ENCODE measurements around the gene PCDHB10. TPM values are rescaled to one million over a fixed set of nuclear protein-coding genes. Genes with fewer than 3 reads are reported as not detected.
"Not testable (repeated sequence)": the region's sequence is repeated elsewhere in the genome, so short reads cannot be mapped to it uniquely, and the experiment has no call there.

The PCDHB10 gene
- polyA plus RNA-seq, 6 donors from 2014 or later: not detected

DNA sequence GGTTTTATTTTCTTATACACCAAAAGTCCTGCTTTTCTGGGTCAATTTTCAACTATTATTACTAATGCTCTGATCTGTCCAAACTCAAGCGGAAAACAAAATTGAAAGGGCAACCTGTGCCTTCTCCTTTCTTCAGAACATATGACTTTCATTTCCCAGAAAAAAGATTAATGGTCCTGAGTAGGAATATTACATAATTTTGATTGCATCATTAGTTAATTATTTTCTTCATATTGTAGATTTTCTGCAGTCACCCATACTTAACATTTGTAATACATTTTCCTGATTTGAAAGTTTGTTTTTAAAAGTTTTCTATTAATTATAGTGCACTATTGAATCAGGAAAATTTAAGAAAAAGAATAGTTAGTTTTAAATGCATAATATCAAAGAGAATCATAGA, 16.2 kb upstream of the PCDHB10 start:
- ATAC-seq (ENCODE audit: low read depth in 2 of 2) (no peak), DNase-seq (no peak)
- H3K9me3 Mint-ChIP-seq: peaks cover 0 to 36% (median 17%) of the 10 kb centered on the region in 7 donors
- no peak overlapping the region for H3K27ac Mint-ChIP-seq
- peaks cover 9 to 29% (median 14%) of the 10 kb centered on the region in 3 donors for H3K27me3 Mint-ChIP-seq
- peaks cover 0 to 8% (median 4%) of the 10 kb centered on the region in 3 donors for H3K4me1 Mint-ChIP-seq
- H3K36me3 Mint-ChIP-seq: peaks cover 0 to 5% of the 10 kb centered on the region in 2 donors
- no peak overlapping the region for H3K4me3 Mint-ChIP-seq

DNA sequence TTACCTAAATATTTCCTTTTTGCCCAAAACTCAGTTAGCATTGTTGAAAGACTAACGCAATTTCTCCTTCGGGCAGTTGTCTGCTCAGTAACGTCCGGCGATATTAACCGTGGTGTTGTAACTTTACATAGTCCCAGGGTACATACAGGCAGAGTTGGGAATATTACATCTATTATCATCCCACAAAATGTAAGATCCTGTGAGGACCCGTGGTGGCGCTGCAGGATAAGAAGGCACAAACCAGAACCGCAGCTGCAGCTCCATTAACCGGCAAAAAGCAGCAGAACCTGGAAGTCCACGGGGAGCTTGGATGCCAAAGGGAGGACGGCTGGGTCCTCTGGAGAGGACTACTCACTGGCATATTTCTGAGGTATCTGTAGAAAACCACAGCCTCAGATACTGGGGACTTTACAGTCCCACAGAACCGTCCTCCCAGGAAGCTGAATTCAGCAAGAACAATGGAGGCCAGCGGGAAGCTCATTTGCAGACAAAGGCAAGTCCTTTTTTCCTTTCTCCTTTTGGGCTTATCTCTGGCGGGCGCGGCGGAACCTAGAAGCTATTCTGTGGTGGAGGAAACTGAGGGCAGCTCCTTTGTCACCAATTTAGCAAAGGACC, 14.5 kb upstream of the PCDHB10 start, which contains the start of gene PCDHB8:
TSS of gene PCDHB8 (plus strand) at position 214 of the 615 bp plus-strand sequence. CDS start at position 459, 245 bp downstream.
- not testable (repeated sequence) for ATAC-seq (ENCODE audit: low read depth in 2 of 2)
- H3K36me3 Mint-ChIP-seq: peaks cover 7 to 13% of the 10 kb centered on the region in 2 donors

DNA sequence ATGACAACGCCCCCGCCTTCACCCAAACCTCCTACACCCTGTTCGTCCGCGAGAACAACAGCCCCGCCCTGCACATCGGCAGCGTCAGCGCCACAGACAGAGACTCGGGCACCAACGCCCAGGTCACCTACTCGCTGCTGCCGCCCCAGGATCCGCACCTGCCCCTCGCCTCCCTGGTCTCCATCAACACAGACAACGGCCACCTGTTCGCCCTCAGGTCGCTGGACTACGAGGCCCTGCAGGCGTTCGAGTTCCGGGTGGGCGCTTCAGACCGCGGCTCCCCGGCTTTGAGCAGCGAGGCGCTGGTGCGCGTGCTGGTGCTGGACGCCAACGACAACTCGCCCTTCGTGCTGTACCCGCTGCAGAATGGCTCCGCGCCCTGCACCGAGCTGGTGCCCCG, 12.8 kb upstream of the PCDHB10 start:
- DNase-seq; H3K4me1 Mint-ChIP-seq; ATAC-seq (ENCODE audit: low read depth in 2 of 2); H3K27ac Mint-ChIP-seq; H3K4me3 Mint-ChIP-seq: not testable (repeated sequence)
- Mint-ChIP-seq H3K27me3 (peaks cover 18 to 32% (median 25%) of the 10 kb centered on the region in 3 donors), H3K36me3 (peaks cover 8 to 17% of the 10 kb centered on the region in 2 donors), H3K9me3 (peaks cover 5 to 38% (median 22%) of the 10 kb centered on the region in 7 donors)

More for the DNA sequence above, 14.5 kb upstream of the PCDHB10 start, which contains the start of gene PCDHB8:
- DNase-seq, H3K4me1 Mint-ChIP-seq, H3K27ac Mint-ChIP-seq, H3K4me3 Mint-ChIP-seq: not testable (repeated sequence)
- peaks cover 1 to 42% (median 20%) of the 10 kb centered on the region in 7 donors for H3K9me3 Mint-ChIP-seq
- peaks cover 13 to 37% (median 17%) of the 10 kb centered on the region in 3 donors for H3K27me3 Mint-ChIP-seq

DNA sequence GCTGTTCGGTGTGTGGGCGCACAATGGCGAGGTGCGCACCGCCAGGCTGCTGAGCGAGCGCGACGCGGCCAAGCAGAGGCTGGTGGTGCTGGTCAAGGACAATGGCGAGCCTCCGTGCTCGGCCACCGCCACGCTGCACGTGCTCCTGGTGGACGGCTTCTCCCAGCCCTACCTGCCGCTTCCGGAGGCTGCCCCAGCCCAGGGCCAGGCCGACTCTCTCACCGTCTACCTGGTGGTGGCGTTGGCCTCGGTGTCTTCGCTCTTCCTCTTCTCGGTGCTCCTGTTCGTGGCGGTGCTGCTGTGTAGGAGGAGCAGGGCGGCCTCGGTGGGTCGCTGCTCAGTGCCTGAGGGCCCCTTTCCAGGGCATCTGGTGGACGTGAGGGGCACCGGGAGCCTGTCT, 12.3 kb upstream of the PCDHB10 start:
- not testable (repeated sequence) for H3K4me1 Mint-ChIP-seq; H3K4me3 Mint-ChIP-seq; DNase-seq; ATAC-seq (ENCODE audit: low read depth in 2 of 2)
- peak overlapping the region in 1 of 6 donors; percentile 89 for H3K27ac Mint-ChIP-seq
- H3K36me3 Mint-ChIP-seq: peaks cover 11 to 17% of the 10 kb centered on the region in 2 donors
- peaks cover 5 to 41% (median 25%) of the 10 kb centered on the region in 7 donors for H3K9me3 Mint-ChIP-seq
- peaks cover 16 to 37% (median 30%) of the 10 kb centered on the region in 3 donors for H3K27me3 Mint-ChIP-seq

DNA sequence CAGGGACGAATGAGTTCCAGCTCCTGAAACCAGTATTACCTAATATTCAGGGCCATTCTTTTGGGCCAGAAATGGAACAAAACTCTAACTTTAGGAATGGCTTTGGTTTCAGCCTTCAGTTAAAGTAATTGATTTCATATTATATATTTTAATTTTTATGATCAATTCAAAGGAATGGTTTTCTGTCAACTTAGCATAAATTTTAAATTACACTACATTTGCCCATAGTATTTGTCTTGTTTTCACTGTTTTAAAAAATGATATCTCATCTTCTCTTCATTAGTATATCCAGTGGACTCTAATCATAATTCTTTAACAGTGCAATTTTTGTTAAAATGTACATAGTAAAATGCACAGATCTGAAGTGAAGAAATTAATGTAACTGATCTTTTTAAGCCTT, 11.8 kb upstream of the PCDHB10 start:
- Mint-ChIP-seq H3K4me3 (no peak overlapping the region), H3K27ac (peak overlapping the region in 1 of 6 donors; percentile 89), H3K36me3 (peaks cover 14 to 17% of the 10 kb centered on the region in 2 donors), H3K4me1 (peaks cover 0 to 4% (median 0%) of the 10 kb centered on the region in 3 donors), H3K27me3 (peaks cover 12 to 40% (median 33%) of the 10 kb centered on the region in 3 donors), H3K9me3 (peaks cover 5 to 42% (median 26%) of the 10 kb centered on the region in 7 donors)
- no peak for ATAC-seq (ENCODE audit: low read depth in 2 of 2)
- DNase-seq: no peak

DNA sequence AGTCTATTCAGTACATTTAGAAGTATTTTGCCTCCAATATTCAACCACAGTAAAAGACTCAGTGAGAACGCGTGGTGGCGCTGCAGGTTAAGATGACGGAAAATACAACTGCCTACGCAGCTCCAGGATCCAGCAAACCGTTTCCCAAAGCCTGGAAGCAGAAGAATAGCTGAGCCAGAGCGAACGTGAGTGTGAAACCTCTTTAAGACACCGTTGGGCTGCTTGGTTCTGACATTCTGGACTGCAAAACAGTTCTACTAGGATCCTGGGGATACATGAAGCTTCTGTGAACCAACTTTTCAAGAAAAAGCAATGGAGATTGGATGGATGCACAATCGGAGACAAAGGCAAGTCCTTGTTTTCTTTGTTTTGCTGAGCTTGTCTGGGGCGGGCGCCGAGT, 9.9 kb upstream of the PCDHB10 start, which contains the start of gene PCDHB16:
TSS of gene PCDHB16 (plus strand) at position 140 of the 400 bp plus-strand sequence. CDS start at position 313, 173 bp downstream.
- peaks cover 27 to 56% (median 44%) of the 10 kb centered on the region in 3 donors for H3K27me3 Mint-ChIP-seq

DNA sequence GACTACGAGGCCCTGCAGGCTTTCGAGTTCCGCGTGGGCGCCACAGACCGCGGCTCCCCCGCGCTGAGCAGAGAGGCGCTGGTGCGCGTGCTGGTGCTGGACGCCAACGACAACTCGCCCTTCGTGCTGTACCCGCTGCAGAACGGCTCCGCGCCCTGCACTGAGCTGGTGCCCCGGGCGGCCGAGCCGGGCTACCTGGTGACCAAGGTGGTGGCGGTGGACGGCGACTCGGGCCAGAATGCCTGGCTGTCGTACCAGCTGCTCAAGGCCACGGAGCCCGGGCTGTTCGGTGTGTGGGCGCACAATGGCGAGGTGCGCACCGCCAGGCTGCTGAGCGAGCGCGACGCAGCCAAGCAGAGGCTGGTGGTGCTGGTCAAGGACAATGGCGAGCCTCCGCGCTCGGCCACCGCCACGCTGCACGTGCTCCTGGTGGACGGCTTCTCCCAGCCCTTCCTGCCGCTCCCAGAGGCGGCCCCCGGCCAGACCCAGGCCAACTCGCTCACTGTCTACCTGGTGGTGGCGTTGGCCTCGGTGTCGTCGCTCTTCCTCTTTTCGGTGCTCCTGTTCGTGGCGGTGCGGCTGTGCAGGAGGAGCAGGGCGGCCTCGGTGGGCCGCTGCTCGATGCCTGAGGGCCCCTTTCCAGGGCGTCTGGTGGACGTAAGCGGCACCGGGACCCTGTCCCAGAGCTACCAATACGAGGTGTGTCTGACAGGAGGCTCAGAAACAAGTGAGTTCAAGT, 7.9 kb upstream of the PCDHB10 start:
- ATAC-seq (ENCODE audit: low read depth in 2 of 2); H3K4me1 Mint-ChIP-seq; DNase-seq: not testable (repeated sequence)
- Mint-ChIP-seq H3K36me3 (peaks cover 26 to 36% of the 10 kb centered on the region in 2 donors), H3K27ac (peak overlapping the region in 1 of 6 donors; percentile 73), H3K27me3 (peaks cover 32 to 71% (median 57%) of the 10 kb centered on the region in 3 donors), H3K4me3 (peak overlapping the region in 2 of 8 donors; percentile 17 to 30), H3K9me3 (peaks cover 10 to 68% (median 44%) of the 10 kb centered on the region in 7 donors)

More for the DNA sequence above, 9.9 kb upstream of the PCDHB10 start, which contains the start of gene PCDHB16:
- ATAC-seq (ENCODE audit: low read depth in 2 of 2) (no peak), DNase-seq (no peak)
- Mint-ChIP-seq H3K9me3 (peaks cover 8 to 54% (median 35%) of the 10 kb centered on the region in 7 donors), H3K4me3 (no peak within 1 kb of the TSS), H3K36me3 (peaks cover 22 to 28% of the 10 kb centered on the region in 2 donors), H3K27ac (peak within 1 kb of the TSS in 1 of 6 donors; percentile 15), H3K4me1 (peaks cover 5 to 8% (median 5%) of the 10 kb centered on the region in 3 donors)

DNA sequence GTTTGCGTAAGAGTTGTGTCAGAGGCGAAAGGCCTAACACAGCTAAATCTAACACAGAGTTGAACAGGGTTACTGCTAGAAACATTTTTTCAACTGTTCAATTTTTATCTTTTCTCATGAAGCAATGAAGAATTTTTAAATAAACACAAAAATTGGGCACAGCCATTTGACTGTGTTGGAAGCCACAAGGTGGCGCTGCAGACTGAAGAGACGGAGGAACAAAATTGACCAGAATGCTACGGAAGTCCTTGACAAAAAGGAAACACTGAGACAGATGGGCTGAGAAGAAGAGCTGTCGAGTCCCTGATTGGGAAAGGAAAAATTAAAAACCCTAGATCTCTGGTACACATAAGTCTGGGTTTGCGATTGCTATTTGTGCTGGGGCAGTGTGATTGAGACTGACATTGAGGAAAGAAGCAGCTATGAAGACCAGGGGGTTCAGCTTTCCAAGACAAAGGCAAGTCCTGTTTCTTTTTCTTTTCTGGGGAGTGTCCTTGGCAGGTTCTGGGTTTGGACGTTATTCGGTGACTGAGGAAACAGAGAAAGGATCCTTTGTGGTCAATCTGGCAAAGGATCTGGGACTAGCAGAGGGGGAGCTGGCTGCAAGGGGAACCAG, 5.1 kb upstream of the PCDHB10 start, which contains the start of gene PCDHB9:
TSS of gene PCDHB9 (plus strand) at position 265 of the 616 bp plus-strand sequence. CDS start at position 423, 158 bp downstream.
- H3K4me3 Mint-ChIP-seq: peak within 1 kb of the TSS in 5 of 8 donors; percentile 10 to 50 (median 42)
- peaks cover 5 to 9% (median 5%) of the 10 kb centered on the region in 3 donors for H3K4me1 Mint-ChIP-seq
- ATAC-seq (ENCODE audit: low read depth in 2 of 2) (no peak), DNase-seq (peak; percentile 6)
- H3K9me3 Mint-ChIP-seq: peaks cover 8 to 75% (median 46%) of the 10 kb centered on the region in 7 donors
- H3K27ac Mint-ChIP-seq: peak within 1 kb of the TSS in 1 of 6 donors; percentile 2
- peaks cover 42 to 78% (median 57%) of the 10 kb centered on the region in 3 donors for H3K27me3 Mint-ChIP-seq
- peaks cover 26 to 43% of the 10 kb centered on the region in 2 donors for H3K36me3 Mint-ChIP-seq

DNA sequence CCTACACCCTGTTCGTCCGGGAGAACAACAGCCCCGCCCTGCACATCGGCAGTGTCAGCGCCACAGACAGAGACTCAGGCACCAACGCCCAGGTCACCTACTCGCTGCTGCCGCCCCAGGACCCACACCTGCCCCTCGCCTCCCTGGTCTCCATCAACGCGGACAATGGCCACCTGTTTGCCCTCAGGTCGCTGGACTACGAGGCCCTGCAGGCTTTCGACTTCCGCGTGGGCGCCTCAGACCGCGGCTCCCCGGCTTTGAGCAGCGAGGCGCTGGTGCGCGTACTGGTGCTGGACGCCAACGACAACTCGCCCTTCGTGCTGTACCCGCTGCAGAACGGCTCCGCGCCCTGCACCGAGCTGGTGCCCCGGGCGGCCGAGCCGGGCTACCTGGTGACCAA, 3.5 kb upstream of the PCDHB10 start:
- H3K9me3 Mint-ChIP-seq: peaks cover 7 to 74% (median 46%) of the 10 kb centered on the region in 7 donors
- ATAC-seq (ENCODE audit: low read depth in 2 of 2); DNase-seq; H3K4me1 Mint-ChIP-seq; H3K4me3 Mint-ChIP-seq; H3K27ac Mint-ChIP-seq: not testable (repeated sequence)
- peaks cover 18 to 43% of the 10 kb centered on the region in 2 donors for H3K36me3 Mint-ChIP-seq
- peaks cover 35 to 78% (median 46%) of the 10 kb centered on the region in 3 donors for H3K27me3 Mint-ChIP-seq

DNA sequence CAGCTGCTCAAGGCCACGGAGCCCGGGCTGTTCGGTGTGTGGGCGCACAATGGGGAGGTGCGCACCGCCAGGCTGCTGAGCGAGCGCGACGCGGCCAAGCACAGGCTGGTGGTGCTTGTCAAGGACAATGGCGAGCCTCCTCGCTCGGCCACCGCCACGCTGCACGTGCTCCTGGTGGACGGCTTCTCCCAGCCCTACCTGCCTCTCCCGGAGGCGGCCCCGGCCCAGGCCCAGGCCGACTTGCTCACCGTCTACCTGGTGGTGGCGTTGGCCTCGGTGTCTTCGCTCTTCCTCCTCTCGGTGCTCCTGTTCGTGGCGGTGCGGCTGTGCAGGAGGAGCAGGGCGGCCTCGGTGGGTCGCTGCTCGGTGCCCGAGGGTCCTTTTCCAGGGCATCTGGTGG, 3.0 kb upstream of the PCDHB10 start:
- not testable (repeated sequence) for DNase-seq; ATAC-seq (ENCODE audit: low read depth in 2 of 2); H3K4me3 Mint-ChIP-seq; H3K4me1 Mint-ChIP-seq
- Mint-ChIP-seq H3K9me3 (peaks cover 7 to 74% (median 46%) of the 10 kb centered on the region in 7 donors), H3K36me3 (peaks cover 18 to 43% of the 10 kb centered on the region in 2 donors), H3K27ac (peak overlapping the region in 1 of 6 donors; percentile 59), H3K27me3 (peaks cover 35 to 77% (median 46%) of the 10 kb centered on the region in 3 donors)

DNA sequence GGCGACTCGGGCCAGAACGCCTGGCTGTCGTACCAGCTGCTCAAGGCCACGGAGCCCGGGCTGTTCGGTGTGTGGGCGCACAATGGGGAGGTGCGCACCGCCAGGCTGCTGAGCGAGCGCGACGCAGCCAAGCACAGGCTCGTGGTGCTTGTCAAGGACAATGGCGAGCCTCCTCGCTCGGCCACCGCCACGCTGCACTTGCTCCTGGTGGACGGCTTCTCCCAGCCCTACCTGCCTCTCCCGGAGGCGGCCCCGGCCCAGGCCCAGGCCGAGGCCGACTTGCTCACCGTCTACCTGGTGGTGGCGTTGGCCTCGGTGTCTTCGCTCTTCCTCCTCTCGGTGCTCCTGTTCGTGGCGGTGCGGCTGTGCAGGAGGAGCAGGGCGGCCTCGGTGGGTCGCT, 2.2 kb downstream of the PCDHB10 start:
- DNase-seq; H3K4me1 Mint-ChIP-seq; H3K4me3 Mint-ChIP-seq; ATAC-seq (ENCODE audit: low read depth in 2 of 2); H3K27ac Mint-ChIP-seq: not testable (repeated sequence)
- peaks cover 22 to 58% (median 33%) of the 10 kb centered on the region in 3 donors for H3K27me3 Mint-ChIP-seq
- peaks cover 8 to 85% (median 48%) of the 10 kb centered on the region in 7 donors for H3K9me3 Mint-ChIP-seq
- H3K36me3 Mint-ChIP-seq: peaks cover 14 to 48% of the 10 kb centered on the region in 2 donors

DNA sequence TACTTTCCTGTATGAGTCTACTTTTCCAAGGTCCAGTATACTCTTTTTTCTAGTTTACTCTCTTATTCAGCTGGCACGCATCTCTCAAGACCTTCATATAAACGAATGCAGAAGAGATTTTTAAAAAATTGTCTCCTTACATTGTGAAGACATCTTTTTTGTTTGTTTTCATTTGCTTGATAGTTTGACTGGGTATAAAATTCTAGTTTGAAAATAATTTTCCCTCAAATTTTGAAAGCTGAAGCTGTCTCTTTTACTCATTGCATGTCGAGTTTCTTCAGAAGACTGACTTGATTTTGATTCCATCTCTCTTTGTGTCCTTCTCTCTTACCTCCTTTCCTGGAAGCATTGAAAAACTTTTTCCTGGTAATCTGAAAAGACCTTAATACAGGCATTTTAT, 4.2 kb downstream of the PCDHB10 start:
- H3K27me3 Mint-ChIP-seq: peaks cover 30 to 61% (median 30%) of the 10 kb centered on the region in 3 donors
- H3K27ac Mint-ChIP-seq: no peak overlapping the region
- ATAC-seq (ENCODE audit: low read depth in 2 of 2): no peak

More for the DNA sequence above, 4.2 kb downstream of the PCDHB10 start:
- Mint-ChIP-seq H3K36me3 (peaks cover 22 to 51% of the 10 kb centered on the region in 2 donors), H3K4me1 (no peaks in the 10 kb centered on the region), H3K9me3 (peaks cover 10 to 87% (median 51%) of the 10 kb centered on the region in 7 donors), H3K4me3 (no peak overlapping the region)
- no peak for DNase-seq
